HG03460 (cell line): Measurements from ENCODE around the gene CDC14B.

ENCODE experiments used
- ATAC-seq: cut with Tn5 transposase; IDR thresholded peaks from one replicate; pipeline ENCODE4 v1.9.1; 2021; ENCODE audit not compliant: unreplicated experiment

The CDC14B gene

GRCh38 chr9:96487029-96487396 lies 132.6 kb downstream of the CDC14B start:
- no peak for ATAC-seq

GRCh38 chr9:96486386-96487028 lies 133.1 kb downstream of the CDC14B start:
- no peak for ATAC-seq

DNA sequence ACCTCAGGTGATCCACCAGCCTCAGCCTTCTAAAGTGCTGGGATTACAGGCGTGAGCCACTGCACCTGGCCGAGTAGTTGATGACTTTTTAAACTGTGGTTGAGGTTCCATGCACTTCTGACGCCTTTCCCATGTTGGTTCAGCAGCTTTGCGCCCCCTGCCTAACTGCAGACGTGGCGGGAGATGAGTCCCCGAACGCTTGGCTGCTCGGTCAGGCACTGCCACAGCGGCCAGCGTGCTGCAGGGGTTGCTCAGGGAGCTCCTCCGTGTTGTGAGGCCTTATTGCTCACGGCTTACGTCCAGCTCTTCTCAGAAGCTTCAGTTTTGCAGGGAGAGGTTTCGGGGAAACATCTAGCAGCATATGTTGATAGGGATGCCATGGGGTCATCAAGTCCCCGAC lies 134.4 kb downstream of the CDC14B start:
- ATAC-seq: no peak

DNA sequence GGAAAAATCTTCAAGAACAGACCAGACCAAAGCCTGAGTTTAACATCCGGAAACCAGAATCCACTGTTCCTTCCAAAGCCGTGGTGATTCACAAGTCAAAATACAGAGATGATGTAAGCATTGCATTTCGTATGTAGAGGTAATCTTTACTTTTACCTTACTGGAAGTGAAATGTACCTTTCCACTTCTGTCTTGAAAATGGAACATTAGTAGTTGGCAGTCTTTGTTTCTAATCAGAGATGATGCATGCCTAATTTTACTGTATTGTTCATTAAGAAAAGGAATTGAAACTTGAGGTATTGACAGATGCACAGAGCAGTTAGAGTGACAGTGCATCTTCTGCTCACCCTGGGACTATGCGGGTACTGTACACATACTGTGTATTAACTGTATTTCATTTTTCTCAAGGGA lies 135.1 kb downstream of the CDC14B start:
- peak; percentile 96 for ATAC-seq

DNA sequence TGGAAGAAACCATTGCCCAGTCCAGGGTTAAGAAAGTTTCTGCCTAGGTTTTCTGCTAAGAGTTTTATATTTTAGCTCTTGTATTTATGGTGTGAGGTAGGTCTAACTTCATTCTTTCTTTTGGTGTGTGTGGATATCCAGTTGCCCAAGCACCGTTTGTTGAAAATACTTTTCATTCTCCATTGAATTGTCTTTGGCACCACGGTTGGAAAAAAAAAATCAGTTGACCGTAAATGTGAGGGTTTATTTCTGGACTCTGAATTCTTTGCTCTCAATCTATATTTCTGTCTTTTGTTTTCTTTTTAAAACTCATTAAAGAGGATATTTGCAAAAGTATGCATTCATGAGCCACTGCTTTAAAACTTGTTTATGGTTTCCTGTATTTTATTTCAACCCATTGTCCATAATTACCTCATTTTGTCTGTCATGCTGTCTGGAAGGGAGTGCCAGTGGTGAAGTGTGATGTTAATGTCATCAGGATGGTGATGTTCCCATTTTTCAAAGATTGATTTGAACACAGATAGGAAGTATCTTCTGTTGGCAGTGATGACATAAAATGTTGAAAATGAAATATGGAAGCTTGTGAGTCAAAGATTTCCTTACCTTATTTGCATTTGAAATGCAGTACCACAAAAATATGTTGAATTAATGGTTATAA lies 135.8 kb downstream of the CDC14B start:
- ATAC-seq: no peak

DNA sequence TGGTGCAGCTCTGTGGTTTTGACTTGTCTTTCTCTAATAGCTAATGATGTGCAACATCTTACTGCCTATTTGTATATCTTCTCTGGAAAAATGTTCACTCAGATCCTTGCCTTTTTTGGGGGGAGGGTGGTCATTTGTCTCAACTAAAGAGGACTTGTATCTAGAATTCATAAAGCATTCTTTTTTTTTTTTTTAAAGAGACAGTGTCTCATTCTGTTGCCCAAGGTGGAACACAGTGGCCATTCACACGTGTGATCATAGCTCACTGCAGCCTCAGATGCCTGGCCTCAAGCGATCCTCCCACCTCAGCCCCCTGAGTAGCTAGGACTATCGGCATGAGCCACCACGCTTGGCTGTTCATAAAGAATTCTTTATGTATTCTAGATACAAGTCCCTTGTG lies 136.4 kb downstream of the CDC14B start:
- ATAC-seq: no peak

- no peak for ATAC-seq
Observed at GRCh38 chr9:96482476-96482875, 137.2 kb downstream of the CDC14B start.

DNA sequence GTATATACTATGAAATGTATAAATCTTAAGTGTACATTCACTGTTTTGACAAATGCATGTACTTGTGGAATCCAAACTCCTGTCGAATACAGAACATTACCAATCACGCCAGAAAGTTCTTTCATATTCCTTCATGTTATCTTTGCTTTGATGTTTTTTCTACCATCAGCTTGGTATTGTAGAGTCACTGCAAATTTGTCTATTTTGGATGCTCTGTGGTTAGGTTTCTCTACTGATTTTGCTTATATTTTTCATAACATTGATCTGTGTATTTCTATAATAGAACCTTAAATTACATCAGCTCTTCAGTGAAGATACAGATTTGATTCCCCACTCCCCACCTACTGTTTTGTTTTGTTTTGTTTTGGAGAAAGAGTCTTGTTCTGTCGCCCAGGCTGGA lies 138.9 kb downstream of the CDC14B start:
- ATAC-seq: no peak

DNA sequence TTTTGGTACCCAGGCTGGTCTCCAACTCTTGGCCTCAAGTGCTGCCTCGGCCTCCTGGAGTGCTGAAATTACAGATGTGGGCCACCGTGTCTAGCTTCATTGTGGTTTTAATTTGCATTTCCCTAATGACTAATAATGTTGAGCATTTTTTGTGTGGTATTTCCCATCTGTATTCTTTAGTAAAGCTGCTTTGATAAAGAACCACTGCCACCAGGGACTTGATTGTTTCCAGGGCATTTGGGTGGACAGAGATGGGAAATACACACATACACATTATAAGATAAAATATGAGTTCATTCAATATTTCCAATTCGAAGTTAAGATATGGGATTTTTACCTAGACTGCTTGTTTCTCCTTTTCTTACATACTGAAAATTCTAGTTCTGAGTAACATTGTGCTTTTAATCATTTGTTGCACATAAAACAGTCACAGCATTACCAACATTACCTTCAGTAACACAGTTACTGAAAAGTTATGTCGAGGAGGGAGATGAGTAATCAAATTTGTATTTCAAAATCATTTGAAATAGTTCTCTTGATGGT lies 140.7 kb downstream of the CDC14B start:
- ATAC-seq: peak; percentile 83

DNA sequence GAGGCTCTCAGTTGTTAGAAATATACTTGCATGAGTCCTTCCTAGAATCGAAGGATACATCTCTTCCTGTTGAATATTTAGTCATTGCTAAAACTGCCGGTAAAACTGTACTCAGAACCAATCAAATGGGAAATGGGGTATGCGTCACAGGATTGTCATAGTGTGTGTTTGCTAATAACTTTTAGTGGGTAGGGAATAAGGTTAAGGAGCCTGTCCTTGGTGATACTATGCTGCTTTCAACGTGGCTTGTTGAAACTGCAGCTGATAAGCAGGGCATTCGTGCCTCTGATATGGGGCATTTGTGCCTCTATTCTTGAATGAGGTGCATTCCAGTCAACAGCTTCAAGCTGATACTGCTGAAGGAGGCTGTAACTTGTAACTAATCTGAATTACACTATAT lies 143.1 kb downstream of the CDC14B start:
- no peak for ATAC-seq

GRCh38 chr9:96476013-96476412 lies 143.6 kb downstream of the CDC14B start:
- ATAC-seq: no peak

DNA sequence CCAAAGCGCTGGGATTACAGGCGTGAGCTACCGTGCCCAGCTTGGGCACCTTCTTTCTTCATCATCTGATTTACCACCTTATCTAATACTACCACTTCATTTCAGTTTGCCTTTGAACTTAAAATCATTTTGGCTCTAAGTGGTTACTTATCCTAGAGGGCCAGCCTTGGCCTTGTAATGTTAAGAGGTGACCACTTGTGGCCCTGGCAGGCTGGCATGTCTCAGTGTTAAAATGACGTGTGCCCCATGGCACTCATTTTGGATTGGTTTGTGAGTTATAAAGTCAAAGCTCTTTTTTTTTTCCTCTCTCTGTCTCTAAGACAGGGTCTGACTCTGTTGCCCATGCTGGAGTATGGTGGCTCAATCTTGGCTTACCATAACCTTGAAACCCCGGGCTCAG lies 151.9 kb downstream of the CDC14B start:
- ATAC-seq: no peak

- no peak for ATAC-seq
Observed at GRCh38 chr9:96464426-96464825, 155.2 kb downstream of the CDC14B start.

DNA sequence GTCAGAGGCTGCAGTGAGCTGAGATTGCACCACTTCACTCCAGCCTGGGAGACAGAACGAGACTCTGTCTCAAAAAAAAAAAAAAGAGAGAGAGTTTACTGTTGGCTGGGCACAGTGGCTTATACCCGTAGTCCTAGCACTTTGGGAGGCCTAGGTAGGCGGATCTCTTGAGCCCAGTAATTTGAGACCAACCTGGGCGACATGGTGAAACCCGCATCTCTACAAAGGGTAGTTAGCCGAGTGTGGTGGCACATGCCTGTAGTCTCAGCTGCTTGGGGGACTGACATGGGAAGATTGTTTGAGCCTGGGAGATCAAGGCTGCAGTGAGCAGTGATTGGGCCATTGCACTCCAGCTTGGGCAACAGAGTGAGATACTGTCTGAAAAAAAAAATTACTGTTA lies 157.1 kb downstream of the CDC14B start:
- ATAC-seq: no peak

DNA sequence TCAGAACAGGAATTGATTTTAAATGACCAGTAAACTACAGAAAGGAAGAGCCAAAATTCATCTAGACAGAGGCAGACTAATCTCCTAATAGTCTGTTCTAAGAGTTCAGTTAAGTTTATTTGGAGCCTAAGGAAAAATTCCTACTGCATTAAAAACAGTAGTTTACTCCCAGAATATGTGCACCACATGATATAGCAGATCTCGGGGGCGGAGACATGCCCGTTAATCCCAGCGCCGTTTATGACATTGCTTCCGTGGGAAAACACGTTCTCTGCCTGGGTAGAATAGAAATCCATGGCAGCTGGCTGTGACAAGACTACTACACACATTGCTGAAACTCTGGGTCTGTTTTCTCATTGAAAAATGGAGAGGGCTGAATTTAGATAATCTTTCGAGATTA lies 158.3 kb downstream of the CDC14B start:
- ATAC-seq: no peak

GRCh38 chr9:96460882-96461281 lies 158.8 kb downstream of the CDC14B start:
- ATAC-seq: no peak

- no peak for ATAC-seq
Observed at GRCh38 chr9:96460470-96460869, 159.2 kb downstream of the CDC14B start.

DNA sequence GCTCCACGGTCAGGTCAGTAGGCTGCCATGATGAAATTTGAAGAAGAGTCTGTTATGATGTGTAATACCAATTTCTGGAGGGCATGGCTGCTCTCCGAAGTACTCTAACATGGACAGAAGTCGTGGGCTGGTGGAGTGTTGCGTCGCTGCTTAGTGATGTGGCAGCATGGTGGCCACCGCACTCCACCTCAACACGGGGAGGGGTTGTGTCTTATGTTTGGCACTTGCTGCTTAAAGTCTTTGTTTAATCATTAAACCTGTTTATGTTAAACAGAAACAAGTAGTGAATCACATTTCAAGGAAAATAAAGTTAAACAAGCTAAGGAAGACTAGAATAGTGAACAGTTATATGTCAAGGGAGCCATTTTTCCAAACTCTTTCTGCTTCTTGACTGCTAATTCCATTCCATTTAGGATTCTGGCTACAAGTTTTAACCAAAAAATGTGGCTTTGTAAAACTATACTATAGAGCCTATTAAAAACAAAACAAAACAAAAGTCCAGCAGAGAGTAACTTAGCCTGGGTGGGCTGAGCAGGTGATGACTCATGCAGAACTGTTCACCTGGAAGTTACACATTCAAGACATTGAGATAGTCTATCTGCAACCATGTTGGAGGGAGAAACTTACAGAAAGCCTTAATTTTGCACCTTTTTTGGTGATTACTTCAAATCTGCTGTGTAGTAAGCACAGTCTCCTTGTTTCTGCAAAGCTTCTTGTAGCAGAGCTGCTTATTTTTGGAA lies 160.2 kb downstream of the CDC14B start:
- no peak for ATAC-seq

GRCh38 chr9:96458226-96458625 lies 161.4 kb downstream of the CDC14B start:
- no peak for ATAC-seq

DNA sequence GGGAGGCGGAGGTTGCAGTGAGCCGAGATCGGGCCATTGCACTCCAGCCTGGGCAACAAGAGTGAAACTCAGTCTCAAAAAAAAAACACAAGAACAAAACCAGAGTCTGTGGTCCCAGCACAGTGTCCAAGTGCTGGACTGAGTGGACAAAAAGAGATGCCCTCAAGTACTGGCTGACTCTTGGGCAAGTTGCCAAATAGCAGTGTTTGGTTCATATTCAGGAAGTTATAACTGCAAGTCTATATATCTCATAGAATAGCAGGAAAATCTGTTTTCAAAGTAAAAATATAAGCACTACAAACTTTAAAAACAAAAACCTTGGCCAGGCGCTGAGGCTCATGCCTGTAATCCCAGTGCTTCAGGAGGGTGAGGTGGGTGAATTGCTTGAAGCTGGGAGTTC lies 162.4 kb downstream of the CDC14B start:
- no peak for ATAC-seq

- ATAC-seq: no peak
Observed at GRCh38 chr9:96453625-96454024, 166.0 kb downstream of the CDC14B start.
